RWPE2 (cell line): Measurements from ENCODE around the gene CLEC12A.
A peak's percentile ranks its signal among the peaks of the same experiment; 100 is the strongest.

Experiments
- ATAC-seq: fragments of 200-7000 bp; cut with Tn5 transposase; 3 replicates; pipeline ENCODE4 v1.9.1; 2021; ENCODE audit warnings: low read depth
- DNase-seq: peaks from one replicate; pipeline ENCODE4 v3.0.0-alpha.2; 2020; ENCODE audit warnings: low spot score
- H3K27ac ChIP-seq: fragments of 450-650 bp; 2 replicates; pipeline ENCODE4 v1.5.1; 2017; ENCODE audit warnings: mild to moderate bottlenecking; ENCODE audit not compliant: poor library complexity, severe bottlenecking
- H3K27me3 ChIP-seq: fragments of 250-450 bp; sonication (Bioruptor Pico); 2 replicates; pipeline ENCODE4 v1.5.1; 2021; ENCODE audit warnings: mild to moderate bottlenecking, moderate library complexity; ENCODE audit not compliant: insufficient read depth, poor library complexity, severe bottlenecking
- H3K36me3 ChIP-seq: fragments of 250-450 bp; sonication (Bioruptor Pico); 2 replicates; pipeline ENCODE4 v1.5.1; 2020; ENCODE audit warnings: low read depth, mild to moderate bottlenecking, moderate library complexity
- H3K4me1 ChIP-seq: fragments of 250-450 bp; sonication (Bioruptor Pico); 2 replicates; pipeline ENCODE4 v1.5.1; 2021; ENCODE audit warnings: mild to moderate bottlenecking, moderate library complexity; ENCODE audit not compliant: insufficient read depth, poor library complexity, severe bottlenecking
- H3K4me3 ChIP-seq: fragments of 250-450 bp; sonication (Bioruptor Pico); 2 replicates; pipeline ENCODE4 v1.5.1; 2021; ENCODE audit warnings: mild to moderate bottlenecking, moderate library complexity; ENCODE audit not compliant: severe bottlenecking
- H3K9me3 ChIP-seq: fragments of 250-450 bp; sonication (Bioruptor Pico); 2 replicates; pipeline ENCODE4 v1.5.1; 2021; ENCODE audit warnings: mild to moderate bottlenecking, moderate library complexity; ENCODE audit not compliant: severe bottlenecking
- CTCF ChIP-seq: fragments of 450-650 bp; IDR thresholded peaks from one replicate; pipeline ENCODE4 v1.5.1; 2017; ENCODE audit warnings: mild to moderate bottlenecking, moderate library complexity; ENCODE audit not compliant: poor library complexity, severe bottlenecking

The CLEC12A gene

GRCh38 chr12:10033783-10034545 lies 62.8 kb downstream of the CLEC12A start:
- Histone ChIP-seq H3K4me3 (no peak overlapping the region), H3K27ac (no peak overlapping the region), H3K4me1 (peaks cover 4% of the 10 kb centered on the region), H3K9me3 (no peaks in the 10 kb centered on the region), H3K27me3 (no peaks in the 10 kb centered on the region), H3K36me3 (no peaks in the 10 kb centered on the region)
- no peak for DNase-seq
- ATAC-seq, result no peak
- peak; percentile 62 for TF ChIP-seq CTCF
